ENCODE data around the gene ZBTB32.

DNA sequence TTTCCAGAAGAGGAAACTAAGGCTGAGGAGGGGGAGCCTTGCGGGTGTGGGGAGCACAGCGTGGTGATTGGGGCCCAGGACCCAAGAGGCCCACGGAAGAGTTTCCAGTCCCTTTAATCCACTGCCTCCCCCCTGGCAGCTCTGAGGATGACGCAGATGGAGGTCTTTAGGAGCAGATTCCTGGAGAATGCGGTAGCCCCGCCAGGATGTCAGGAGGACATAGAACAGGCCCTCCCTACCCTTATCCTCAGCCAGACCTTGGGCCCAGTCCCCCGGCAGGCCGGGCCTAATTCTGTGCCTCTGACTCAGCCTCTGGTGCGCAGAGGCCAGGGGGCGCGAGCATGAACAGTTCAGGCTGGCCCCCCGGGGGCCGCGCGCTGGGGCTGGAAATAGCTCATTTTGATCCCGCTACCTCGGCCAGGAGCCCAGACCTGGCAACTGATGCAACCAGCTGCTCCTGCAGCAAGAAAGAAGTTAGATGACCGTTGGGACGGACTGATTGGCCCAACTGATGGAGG, 52.9 kb downstream of the ZBTB32 start:
- TF ChIP-seq, protein P1, sequence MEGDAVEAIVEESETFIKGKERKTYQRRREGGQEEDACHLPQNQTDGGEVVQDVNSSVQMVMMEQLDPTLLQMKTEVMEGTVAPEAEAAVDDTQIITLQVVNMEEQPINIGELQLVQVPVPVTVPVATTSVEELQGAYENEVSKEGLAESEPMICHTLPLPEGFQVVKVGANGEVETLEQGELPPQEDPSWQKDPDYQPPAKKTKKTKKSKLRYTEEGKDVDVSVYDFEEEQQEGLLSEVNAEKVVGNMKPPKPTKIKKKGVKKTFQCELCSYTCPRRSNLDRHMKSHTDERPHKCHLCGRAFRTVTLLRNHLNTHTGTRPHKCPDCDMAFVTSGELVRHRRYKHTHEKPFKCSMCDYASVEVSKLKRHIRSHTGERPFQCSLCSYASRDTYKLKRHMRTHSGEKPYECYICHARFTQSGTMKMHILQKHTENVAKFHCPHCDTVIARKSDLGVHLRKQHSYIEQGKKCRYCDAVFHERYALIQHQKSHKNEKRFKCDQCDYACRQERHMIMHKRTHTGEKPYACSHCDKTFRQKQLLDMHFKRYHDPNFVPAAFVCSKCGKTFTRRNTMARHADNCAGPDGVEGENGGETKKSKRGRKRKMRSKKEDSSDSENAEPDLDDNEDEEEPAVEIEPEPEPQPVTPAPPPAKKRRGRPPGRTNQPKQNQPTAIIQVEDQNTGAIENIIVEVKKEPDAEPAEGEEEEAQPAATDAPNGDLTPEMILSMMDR (IDR thresholded peaks at IDR 0.05): no peak
- no peak for TF ChIP-seq POLR2A (IDR thresholded peaks at IDR 0.05)
